Mesendoderm (in vitro differentiated cells): ENCODE data around the gene CALML3. TPM values are rescaled to one million over a fixed set of nuclear protein-coding genes. Genes with fewer than 3 reads are reported as not detected.
"Not testable (repeated sequence)": the region's sequence is repeated elsewhere in the genome, so short reads cannot be mapped to it uniquely, and the experiment has no call there.

Source experiments
- DNase-seq: peaks from one replicate; pipeline ENCODE4 v3.0.0; 2013
- H2AK5ac ChIP-seq: 2 replicates; pipeline ENCODE4 v1.6.1; 2013; ENCODE audit warnings: low read length, inconsistent platforms
- H2BK120ac ChIP-seq: 2 replicates; pipeline ENCODE4 v1.6.1; 2013; ENCODE audit warnings: low read depth, mild to moderate bottlenecking, low read length, moderate library complexity, mixed read lengths
- H2BK15ac ChIP-seq: replicated peaks from 2 replicates; pipeline ENCODE4 v1.6.1; 2013; ENCODE audit warnings: low read depth, mild to moderate bottlenecking, moderate library complexity
- H2BK5ac ChIP-seq: 2 replicates; pipeline ENCODE4 v1.6.1; 2013; ENCODE audit warnings: low read length, inconsistent platforms
- H3K18ac ChIP-seq: 2 replicates; pipeline ENCODE4 v1.6.1; 2013; ENCODE audit warnings: mild to moderate bottlenecking, low read length, mixed read lengths
- H3K23ac ChIP-seq: one replicate; pipeline ENCODE4 v1.6.1; 2013; ENCODE audit warnings: low read length
- H3K27ac ChIP-seq: 2 replicates; pipeline ENCODE4 v1.5.1; 2013; ENCODE audit warnings: low read depth, mild to moderate bottlenecking, inconsistent platforms, low read length, moderate library complexity
- H3K27me3 ChIP-seq: 2 replicates; pipeline ENCODE4 v1.6.1; 2013; ENCODE audit warnings: low read length, control low read depth, mild to moderate bottlenecking, inconsistent platforms; ENCODE audit not compliant: insufficient read depth, poor library complexity
- H3K36me3 ChIP-seq: 2 replicates; pipeline ENCODE4 v1.6.1; 2013; ENCODE audit warnings: low read length, inconsistent platforms; ENCODE audit not compliant: control insufficient read depth, insufficient read depth
- H3K4ac ChIP-seq: one replicate; pipeline ENCODE4 v1.6.1; 2013; ENCODE audit warnings: low read depth, mild to moderate bottlenecking, low read length, moderate library complexity
- H3K4me1 ChIP-seq: 2 replicates; pipeline ENCODE4 v1.6.1; 2013; ENCODE audit warnings: low read depth, low read length, inconsistent platforms; ENCODE audit not compliant: control insufficient read depth
- H3K4me2 ChIP-seq: 2 replicates; pipeline ENCODE4 v1.6.1; 2013; ENCODE audit warnings: low read length
- H3K4me3 ChIP-seq: 2 replicates; pipeline ENCODE4 v1.5.1; 2013; ENCODE audit warnings: mild to moderate bottlenecking, low read length
- H3K56ac ChIP-seq: one replicate; pipeline ENCODE4 v1.6.1; 2013; ENCODE audit warnings: low read length
- H3K79me1 ChIP-seq: 2 replicates; pipeline ENCODE4 v1.6.1; 2013; ENCODE audit warnings: low read length, inconsistent platforms
- H3K79me2 ChIP-seq: 2 replicates; pipeline ENCODE4 v1.6.1; 2013; ENCODE audit warnings: mild to moderate bottlenecking, low read length; ENCODE audit not compliant: control insufficient read depth, insufficient read depth
- H3K9ac ChIP-seq: 2 replicates; pipeline ENCODE4 v1.6.1; 2013; ENCODE audit warnings: low read length, inconsistent platforms
- H4K5ac ChIP-seq: one replicate; pipeline ENCODE4 v1.6.1; 2013; ENCODE audit warnings: low read length
- H4K8ac ChIP-seq: one replicate; pipeline ENCODE4 v1.6.1; 2013; ENCODE audit warnings: low read depth, mild to moderate bottlenecking, control low read depth, low read length, moderate library complexity
- whole genome bisulfite sequencing: extraction: QIAGEN DNeasy Blood & Tissue Kit; methylation state at CpG from one replicate; pipeline ENCODE4 v1.1.7; 2013; ENCODE audit warnings: low lambda C conversion rate, missing lambda C conversion rate; ENCODE audit not compliant: insufficient coverage; ENCODE audit errors: extremely low coverage; 5-methylcytosine and 5-hydroxymethylcytosine counted together
- polyA plus RNA-seq, 2 experiments: library from polyadenylated mRNA; stranded (reverse); fragments of 200-250 nt; gene quantifications; one replicate each; pipeline ENCODE4 v1.2.3, GENCODE V29; 2013

CALML3 gene
- polyA plus RNA-seq (2013, experiment 1 of 2), result not detected
- not detected for polyA plus RNA-seq (2013, experiment 2 of 2)

GRCh38 chr10:5524641-5525560 is at the start of gene CALML3:
Gene CALML3, plus strand, starts transcription at chr10:5524961. Its CDS starts 125 bp downstream, at chr10:5525086.
- Histone ChIP-seq H3K23ac (no peak within 1 kb of the TSS), H3K4me3 (no peak within 1 kb of the TSS), H3K4me1 (no peaks in the 10 kb centered on the region), H2BK5ac (no peak within 1 kb of the TSS), H2AK5ac (no peak within 1 kb of the TSS), H3K27me3 (no peaks in the 10 kb centered on the region), H4K5ac (no peak within 1 kb of the TSS), H3K56ac (no peak within 1 kb of the TSS), H3K36me3 (no peaks in the 10 kb centered on the region), H3K4ac (no peak within 1 kb of the TSS), H3K9ac (no peak within 1 kb of the TSS), H3K4me2 (no peak within 1 kb of the TSS), H3K79me1 (no peaks in the 10 kb centered on the region), H3K18ac (no peak within 1 kb of the TSS), H3K79me2 (no peaks in the 10 kb centered on the region), H2BK15ac (no peak within 1 kb of the TSS), H4K8ac (no peak within 1 kb of the TSS), H2BK120ac (no peak within 1 kb of the TSS), H3K27ac (no peak within 1 kb of the TSS)
- no peak for DNase-seq
- no CpG with 5 or more reads among the region's 64 CpGs for WGBS

DNA sequence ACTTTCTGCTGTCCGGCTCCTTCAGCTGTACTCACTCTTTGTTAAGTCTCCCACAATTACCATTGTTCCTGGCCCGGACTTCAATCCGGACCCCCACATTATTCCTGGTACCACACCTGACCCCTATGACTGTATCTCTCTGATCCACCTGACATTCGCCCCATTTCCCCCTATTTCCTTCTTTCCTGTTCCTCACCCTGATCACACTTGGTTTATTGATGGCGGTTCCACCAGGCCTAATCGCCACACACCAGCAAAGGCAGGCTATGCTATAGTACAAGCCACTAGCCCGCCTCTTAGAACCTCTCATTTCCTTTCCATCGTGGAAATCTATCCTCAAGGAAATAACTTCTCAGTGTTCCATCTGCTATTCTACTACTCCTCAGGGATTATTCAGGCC is 49.7 kb upstream of the CALML3 start:
- not testable (repeated sequence) for H3K23ac ChIP-seq, H2BK5ac ChIP-seq, H3K4me3 ChIP-seq, H3K79me1 ChIP-seq, H3K27me3 ChIP-seq, H3K4me2 ChIP-seq, H3K27ac ChIP-seq, H3K4ac ChIP-seq, H4K8ac ChIP-seq, DNase-seq, H3K4me1 ChIP-seq, H3K18ac ChIP-seq, H3K36me3 ChIP-seq, H2AK5ac ChIP-seq, H2BK120ac ChIP-seq, H4K5ac ChIP-seq, H3K79me2 ChIP-seq, H3K56ac ChIP-seq, H3K9ac ChIP-seq, H2BK15ac ChIP-seq
- no CpG with 5 or more reads among the region's 8 CpGs for WGBS

DNA sequence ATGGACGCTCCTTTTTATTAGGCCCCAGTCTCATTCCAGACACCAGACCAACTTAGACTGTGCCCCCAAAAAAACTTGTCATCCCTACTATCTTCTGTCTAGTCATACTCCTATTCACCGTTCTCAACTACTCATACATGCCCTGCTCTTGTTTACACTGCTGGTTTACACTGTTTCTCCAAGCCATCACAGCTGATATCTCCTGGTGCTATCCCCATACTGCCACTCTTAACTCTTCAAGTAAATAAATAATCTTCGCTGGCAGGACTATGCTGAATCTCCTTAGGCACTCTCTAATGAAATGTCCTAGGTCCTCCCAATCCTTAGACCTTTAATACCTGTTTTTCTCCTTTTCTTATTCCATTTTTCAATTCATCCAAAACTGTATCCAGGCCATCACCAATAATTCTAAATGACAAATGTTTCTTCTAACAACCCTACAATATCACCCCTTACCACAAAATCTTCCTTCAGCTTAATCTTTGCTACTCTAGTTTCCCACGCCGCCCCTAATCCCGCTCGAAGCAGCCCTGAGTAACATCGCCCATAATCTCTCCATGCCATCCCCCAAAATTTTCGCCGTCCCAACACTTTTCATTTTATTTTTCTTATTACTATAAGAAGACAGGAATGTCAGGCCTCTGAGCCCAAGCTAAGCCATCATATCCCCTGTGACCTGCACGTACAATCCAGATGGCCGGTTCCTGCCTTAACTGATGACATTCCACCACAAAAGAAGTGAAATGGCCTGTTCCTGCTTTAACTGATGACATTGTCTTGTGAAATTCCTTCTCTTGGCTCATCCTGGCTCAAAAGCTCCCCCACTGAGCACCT is 48.6 kb upstream of the CALML3 start:
- not testable (repeated sequence) for H3K9ac ChIP-seq, H3K23ac ChIP-seq, H3K36me3 ChIP-seq, H3K18ac ChIP-seq, H3K79me2 ChIP-seq, H3K4me3 ChIP-seq, H3K4ac ChIP-seq, H4K8ac ChIP-seq, H2BK15ac ChIP-seq, H2BK120ac ChIP-seq, H3K27me3 ChIP-seq, H3K56ac ChIP-seq, H3K4me2 ChIP-seq, H3K4me1 ChIP-seq, H3K79me1 ChIP-seq, H4K5ac ChIP-seq, H2AK5ac ChIP-seq
- peak overlapping the region; percentile 55 for H2BK5ac ChIP-seq
- 100% methylated on average over 3 of the region's 12 CpGs for whole genome bisulfite sequencing
- DNase-seq, result peak; percentile 60
- H3K27ac ChIP-seq, result peak overlapping the region; percentile 81

DNA sequence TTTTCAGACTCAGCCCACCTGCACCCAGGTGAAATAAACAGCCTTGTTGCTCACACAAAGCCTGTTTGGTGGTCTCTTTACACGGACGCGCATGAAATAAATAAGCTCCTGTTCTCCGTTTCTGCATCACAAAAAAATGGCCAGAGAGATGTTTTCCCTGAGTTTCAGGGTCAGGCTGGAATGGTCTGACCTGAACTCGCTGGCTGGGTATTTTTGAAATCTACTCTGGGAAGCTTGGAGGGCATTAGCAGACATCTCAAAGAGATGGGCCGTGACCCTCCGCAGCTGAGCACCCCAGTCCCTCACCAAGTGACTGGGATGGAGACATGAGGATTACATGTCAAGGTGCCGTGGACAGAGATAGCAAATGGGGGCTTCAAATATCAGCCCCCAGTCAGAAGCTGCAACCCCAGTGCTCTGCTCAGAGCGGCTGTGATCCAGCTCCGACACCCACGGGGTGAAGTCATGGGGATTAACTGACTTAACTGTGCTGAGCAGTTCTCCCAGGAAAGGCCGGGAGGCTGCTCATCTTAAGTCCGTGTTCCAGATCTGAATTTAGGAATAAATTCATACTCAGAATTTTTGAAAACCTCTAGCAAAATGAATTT is 47.7 kb upstream of the CALML3 start:
- peak overlapping the region; percentile 96 for H3K4ac ChIP-seq
- peak overlapping the region; percentile 86 for H3K27ac ChIP-seq

GRCh38 chr10:5477948-5478693 is 46.6 kb upstream of the CALML3 start:
- peak overlapping the region; percentile 70 for H3K18ac ChIP-seq
- no peak for DNase-seq
- peaks cover 3% of the 10 kb centered on the region for H3K4me1 ChIP-seq
- no peak overlapping the region for H3K4me2 ChIP-seq
- peak overlapping the region; percentile 65 for H3K56ac ChIP-seq
- peak overlapping the region; percentile 69 for H2BK120ac ChIP-seq
- peak overlapping the region; percentile 29 for H3K23ac ChIP-seq
- no CpG with 5 or more reads among the region's 11 CpGs for WGBS
- H4K8ac ChIP-seq, result no peak overlapping the region
- no peaks in the 10 kb centered on the region for H3K79me2 ChIP-seq
- no peak overlapping the region for H3K27ac ChIP-seq
- no peaks in the 10 kb centered on the region for H3K79me1 ChIP-seq
- no peak overlapping the region for H3K4me3 ChIP-seq
- H3K9ac ChIP-seq, result peak overlapping the region; percentile 12
- H2AK5ac ChIP-seq, result peak overlapping the region; percentile 95
- no peak overlapping the region for H4K5ac ChIP-seq
- no peak overlapping the region for H2BK15ac ChIP-seq
- no peaks in the 10 kb centered on the region for H3K27me3 ChIP-seq
- H3K36me3 ChIP-seq, result no peaks in the 10 kb centered on the region
- peak overlapping the region; percentile 29 for H3K4ac ChIP-seq
- H2BK5ac ChIP-seq, result no peak overlapping the region

More for the DNA sequence above, 47.7 kb upstream of the CALML3 start:
- H2BK15ac ChIP-seq, result no peak overlapping the region
- no peak overlapping the region for H3K23ac ChIP-seq
- peak overlapping the region; percentile 14 for H2BK5ac ChIP-seq
- WGBS, result no CpG with 5 or more reads among the region's 13 CpGs
- peak; percentile 51 for DNase-seq
- H3K56ac ChIP-seq, result peak overlapping the region; percentile 75
- no peak overlapping the region for H4K5ac ChIP-seq
- H3K79me1 ChIP-seq, result no peaks in the 10 kb centered on the region
- H3K9ac ChIP-seq, result peak overlapping the region; percentile 39
- H2AK5ac ChIP-seq, result peak overlapping the region; percentile 20
- peak overlapping the region; percentile 75 for H3K18ac ChIP-seq
- H3K79me2 ChIP-seq, result no peaks in the 10 kb centered on the region
- H3K4me2 ChIP-seq, result no peak overlapping the region
- H3K4me1 ChIP-seq, result peaks cover 3% of the 10 kb centered on the region
- peak overlapping the region; percentile 46 for H2BK120ac ChIP-seq
- H3K4me3 ChIP-seq, result no peak overlapping the region
- H4K8ac ChIP-seq, result no peak overlapping the region
- no peaks in the 10 kb centered on the region for H3K27me3 ChIP-seq
- H3K36me3 ChIP-seq, result no peaks in the 10 kb centered on the region
